Bone marrow (tissue), 2 donors: Measurements from ENCODE around the gene VENTX.

Source experiments
- DNase-seq, 2 donors: peaks; one replicate each; lab custom pipeline; 2025; lab: John Stamatoyannopoulos, UW

The VENTX gene

GRCh38 chr10:133201948-133202725 lies 35.5 kb upstream of the VENTX start:
- no peak for DNase-seq

- DNase-seq, result no peak
Observed at GRCh38 chr10:133202778-133203651, 34.6 kb upstream of the VENTX start.

GRCh38 chr10:133203652-133204195 lies 33.9 kb upstream of the VENTX start:
- no peak for DNase-seq

GRCh38 chr10:133204226-133205015 lies 33.2 kb upstream of the VENTX start:
- no peak for DNase-seq

- DNase-seq, result no peak
Observed at GRCh38 chr10:133205146-133205545, 32.5 kb upstream of the VENTX start.

- no peak for DNase-seq
Observed at GRCh38 chr10:133206356-133207040, 31.2 kb upstream of the VENTX start.

GRCh38 chr10:133207041-133207600 lies 30.5 kb upstream of the VENTX start:
- no peak for DNase-seq

- DNase-seq, result no peak
Observed at GRCh38 chr10:133207627-133208026, 30.0 kb upstream of the VENTX start.

- DNase-seq, result no peak
Observed at GRCh38 chr10:133208466-133208865, 29.2 kb upstream of the VENTX start.

GRCh38 chr10:133209117-133209516 lies 28.5 kb upstream of the VENTX start:
- no peak for DNase-seq

- DNase-seq, result no peak
Observed at GRCh38 chr10:133209641-133210040, 28.0 kb upstream of the VENTX start.

- no peak for DNase-seq
Observed at GRCh38 chr10:133210398-133211140, 27.1 kb upstream of the VENTX start.

- no peak for DNase-seq
Observed at GRCh38 chr10:133211141-133211830, 26.4 kb upstream of the VENTX start.

- DNase-seq, result no peak
Observed at GRCh38 chr10:133211959-133212852, 25.4 kb upstream of the VENTX start.

GRCh38 chr10:133212853-133213494 lies 24.7 kb upstream of the VENTX start:
- no peak for DNase-seq

GRCh38 chr10:133213641-133214467 lies 23.8 kb upstream of the VENTX start:
- no peak for DNase-seq
